ENCODE results near the gene PRMT3.

DNA sequence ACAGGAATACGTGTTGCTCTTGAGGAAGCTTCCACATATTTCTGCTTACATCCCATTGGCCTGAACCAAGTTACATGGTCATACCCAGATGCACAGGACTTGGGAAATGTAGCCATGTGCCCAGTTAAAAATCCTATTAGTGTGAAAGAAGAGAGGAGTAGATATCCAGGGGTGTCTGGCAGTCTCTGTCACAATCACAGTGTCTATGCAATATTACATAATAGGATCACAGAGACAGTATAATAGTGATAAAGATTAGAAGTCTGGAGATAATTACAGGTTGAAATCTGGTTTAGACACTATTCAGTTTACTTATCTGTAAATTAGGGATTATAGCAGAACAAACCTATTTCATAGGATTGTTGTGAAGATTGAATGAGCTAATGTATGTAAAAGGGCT is 149.3 kb downstream of the PRMT3 start:
- TF ChIP-seq NCOA2 (CRISPR knock-in tag; IDR thresholded peaks at IDR 0.05) (no peak), SRF (IDR thresholded peaks at IDR 0.05; ENCODE audit: low read depth, low read length) (no peak), FOXC1 (CRISPR knock-in tag; IDR thresholded peaks at IDR 0.05; ENCODE audit: borderline replicate concordance) (no peak), NR3C1 (CRISPR knock-in tag; IDR thresholded peaks at IDR 0.05) (no peak), ETV6 (CRISPR knock-in tag; conservative IDR thresholded peaks at IDR 0.05) (no peak), NFYB (CRISPR knock-in tag; IDR thresholded peaks at IDR 0.05) (no peak), HNF4G (IDR thresholded peaks at IDR 0.05; ENCODE audit: borderline replicate concordance, low read depth, low read length) (no peak), HNF4G (CRISPR knock-in tag; IDR thresholded peaks at IDR 0.05; ENCODE audit: borderline replicate concordance, low read depth) (no peak), TCF12 (IDR thresholded peaks at IDR 0.05) (no peak), TCF12 (CRISPR knock-in tag; IDR thresholded peaks at IDR 0.05) (no peak)
- TF ChIP-seq, protein P1, sequence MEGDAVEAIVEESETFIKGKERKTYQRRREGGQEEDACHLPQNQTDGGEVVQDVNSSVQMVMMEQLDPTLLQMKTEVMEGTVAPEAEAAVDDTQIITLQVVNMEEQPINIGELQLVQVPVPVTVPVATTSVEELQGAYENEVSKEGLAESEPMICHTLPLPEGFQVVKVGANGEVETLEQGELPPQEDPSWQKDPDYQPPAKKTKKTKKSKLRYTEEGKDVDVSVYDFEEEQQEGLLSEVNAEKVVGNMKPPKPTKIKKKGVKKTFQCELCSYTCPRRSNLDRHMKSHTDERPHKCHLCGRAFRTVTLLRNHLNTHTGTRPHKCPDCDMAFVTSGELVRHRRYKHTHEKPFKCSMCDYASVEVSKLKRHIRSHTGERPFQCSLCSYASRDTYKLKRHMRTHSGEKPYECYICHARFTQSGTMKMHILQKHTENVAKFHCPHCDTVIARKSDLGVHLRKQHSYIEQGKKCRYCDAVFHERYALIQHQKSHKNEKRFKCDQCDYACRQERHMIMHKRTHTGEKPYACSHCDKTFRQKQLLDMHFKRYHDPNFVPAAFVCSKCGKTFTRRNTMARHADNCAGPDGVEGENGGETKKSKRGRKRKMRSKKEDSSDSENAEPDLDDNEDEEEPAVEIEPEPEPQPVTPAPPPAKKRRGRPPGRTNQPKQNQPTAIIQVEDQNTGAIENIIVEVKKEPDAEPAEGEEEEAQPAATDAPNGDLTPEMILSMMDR (CRISPR knock-in tag; IDR thresholded peaks at IDR 0.05) = no peak
- TF ChIP-seq, protein P2, sequence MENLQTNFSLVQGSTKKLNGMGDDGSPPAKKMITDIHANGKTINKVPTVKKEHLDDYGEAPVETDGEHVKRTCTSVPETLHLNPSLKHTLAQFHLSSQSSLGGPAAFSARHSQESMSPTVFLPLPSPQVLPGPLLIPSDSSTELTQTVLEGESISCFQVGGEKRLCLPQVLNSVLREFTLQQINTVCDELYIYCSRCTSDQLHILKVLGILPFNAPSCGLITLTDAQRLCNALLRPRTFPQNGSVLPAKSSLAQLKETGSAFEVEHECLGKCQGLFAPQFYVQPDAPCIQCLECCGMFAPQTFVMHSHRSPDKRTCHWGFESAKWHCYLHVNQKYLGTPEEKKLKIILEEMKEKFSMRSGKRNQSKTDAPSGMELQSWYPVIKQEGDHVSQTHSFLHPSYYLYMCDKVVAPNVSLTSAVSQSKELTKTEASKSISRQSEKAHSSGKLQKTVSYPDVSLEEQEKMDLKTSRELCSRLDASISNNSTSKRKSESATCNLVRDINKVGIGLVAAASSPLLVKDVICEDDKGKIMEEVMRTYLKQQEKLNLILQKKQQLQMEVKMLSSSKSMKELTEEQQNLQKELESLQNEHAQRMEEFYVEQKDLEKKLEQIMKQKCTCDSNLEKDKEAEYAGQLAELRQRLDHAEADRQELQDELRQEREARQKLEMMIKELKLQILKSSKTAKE (CRISPR knock-in tag; IDR thresholded peaks at IDR 0.05; ENCODE audit: borderline replicate concordance) = no peak
